Neuronal stem cell (in vitro differentiated cells): ENCODE data around the gene STEAP2.

Experiments used
- DNase-seq: peaks from one replicate; pipeline ENCODE4 v3.0.0-alpha.2; 2013; ENCODE audit warnings: low spot score
- H2AFZ ChIP-seq: one replicate; pipeline ENCODE4 v1.6.1; 2013; ENCODE audit warnings: mild to moderate bottlenecking, low read length, inconsistent platforms
- H2AK5ac ChIP-seq: 2 replicates; pipeline ENCODE4 v1.6.1; 2013; ENCODE audit warnings: low read depth, mild to moderate bottlenecking, inconsistent platforms, low read length, moderate library complexity, mixed read lengths
- H2BK120ac ChIP-seq: 2 replicates; pipeline ENCODE4 v1.6.1; 2013; ENCODE audit warnings: low read depth, mild to moderate bottlenecking, inconsistent platforms, low read length, moderate library complexity, mixed read lengths
- H2BK12ac ChIP-seq: one replicate; pipeline ENCODE4 v1.6.1; 2013; ENCODE audit warnings: low read length, inconsistent platforms
- H2BK15ac ChIP-seq: 2 replicates; pipeline ENCODE4 v1.6.1; 2013; ENCODE audit warnings: mild to moderate bottlenecking, low read length, inconsistent platforms, mixed read lengths
- H2BK5ac ChIP-seq: one replicate; pipeline ENCODE4 v1.6.1; 2013; ENCODE audit warnings: inconsistent platforms, mild to moderate bottlenecking, low read length, moderate library complexity
- H3K14ac ChIP-seq: one replicate; pipeline ENCODE4 v1.6.1; 2013; ENCODE audit warnings: low read length, inconsistent platforms
- H3K18ac ChIP-seq: 2 replicates; pipeline ENCODE4 v1.6.1; 2013; ENCODE audit warnings: low read length, inconsistent platforms
- H3K23ac ChIP-seq: 2 replicates; pipeline ENCODE4 v1.6.1; 2013; ENCODE audit warnings: low read depth, mild to moderate bottlenecking, mixed read lengths, low read length, inconsistent platforms; ENCODE audit not compliant: poor library complexity
- H3K27ac ChIP-seq: replicated peaks from 3 replicates; pipeline ENCODE4 v1.5.1; 2013; ENCODE audit warnings: low read length, inconsistent platforms
- H3K27me3 ChIP-seq, 3 experiments: 2 replicates each; pipeline ENCODE4 v1.6.1; 2013; ENCODE audit warnings: low read length in 3 of 3, mild to moderate bottlenecking in 2 of 3, inconsistent platforms in 1 of 3, low read depth in 1 of 3, mixed read lengths in 1 of 3, moderate library complexity in 1 of 3; ENCODE audit not compliant: control insufficient read depth in 3 of 3, insufficient read depth in 3 of 3
- H3K36me3 ChIP-seq, 2 donors: replicated peaks in 1 of 2; 2 replicates each; pipeline ENCODE4 v1.6.1; 2013; ENCODE audit warnings: low read length in 2 of 2; ENCODE audit not compliant: control insufficient read depth in 2 of 2, insufficient read depth in 2 of 2
- H3K4ac ChIP-seq: 2 replicates; pipeline ENCODE4 v1.6.1; 2013; ENCODE audit warnings: inconsistent platforms, mild to moderate bottlenecking, low read length, moderate library complexity
- H3K4me1 ChIP-seq, 2 donors: 1 replicate in 1 of 2; 2 replicates in 1 of 2; pipeline ENCODE4 v1.6.1; 2013; ENCODE audit warnings: low read length in 2 of 2, low read depth in 1 of 2; ENCODE audit not compliant: control insufficient read depth in 2 of 2, insufficient read depth in 1 of 2
- H3K4me2 ChIP-seq: one replicate; pipeline ENCODE4 v1.6.1; 2013; ENCODE audit warnings: mild to moderate bottlenecking, low read length, inconsistent platforms; ENCODE audit not compliant: insufficient read depth, poor library complexity, severe bottlenecking
- H3K4me3 ChIP-seq, 2 donors: 2 replicates each; pipeline ENCODE4 v1.5.1; 2013; ENCODE audit warnings: low read length in 2 of 2, mild to moderate bottlenecking in 2 of 2, inconsistent platforms in 1 of 2, moderate library complexity in 1 of 2
- H3K79me1 ChIP-seq: one replicate; pipeline ENCODE4 v1.6.1; 2013; ENCODE audit warnings: low read depth, mild to moderate bottlenecking, inconsistent platforms, low read length, moderate library complexity
- H3K9ac ChIP-seq: one replicate; pipeline ENCODE4 v1.6.1; 2013; ENCODE audit warnings: mild to moderate bottlenecking, low read depth, low read length, inconsistent platforms; ENCODE audit not compliant: poor library complexity
- H3K9me3 ChIP-seq, 2 donors: replicated peaks in 1 of 2; 2 replicates each; pipeline versions ENCODE3 to v1.6.1; 2013; ENCODE audit warnings: low read length in 2 of 2, mild to moderate bottlenecking in 2 of 2, inconsistent platforms in 1 of 2, low read depth in 1 of 2, mixed read lengths in 1 of 2, moderate library complexity in 1 of 2; ENCODE audit not compliant: control insufficient read depth in 2 of 2, insufficient read depth in 1 of 2
- H4K8ac ChIP-seq: one replicate; pipeline ENCODE4 v1.6.1; 2013; ENCODE audit warnings: low read depth, mild to moderate bottlenecking, inconsistent platforms, low read length, moderate library complexity
- H4K91ac ChIP-seq: one replicate; pipeline ENCODE4 v1.6.1; 2013; ENCODE audit warnings: low read length, low read depth, mild to moderate bottlenecking, inconsistent platforms; ENCODE audit not compliant: poor library complexity
- WGBS, 2 donors: extraction: QIAGEN DNeasy Blood & Tissue Kit; methylation state at CpG; one replicate each; pipeline ENCODE4 v1.1.7; 2013; ENCODE audit warnings: missing lambda C conversion rate in 2 of 2, mixed read lengths in 1 of 2; ENCODE audit not compliant: insufficient read length in 2 of 2, insufficient replicate concordance in 1 of 2; ENCODE audit errors: extremely low coverage in 2 of 2; 5-methylcytosine and 5-hydroxymethylcytosine counted together

The STEAP2 gene

GRCh38 chr7:90270431-90271178 is 59.1 kb downstream of the STEAP2 start:
- no peak for DNase-seq
- no peaks in the 10 kb centered on the region for H3K79me1 ChIP-seq
- no peaks in the 10 kb centered on the region for H3K4me1 ChIP-seq
- no peak overlapping the region for H3K4ac ChIP-seq
- H2BK120ac ChIP-seq = no peak overlapping the region
- no peak overlapping the region for H3K9ac ChIP-seq
- no peak overlapping the region for H2BK12ac ChIP-seq
- H3K9me3 ChIP-seq = no peaks in the 10 kb centered on the region
- no peak overlapping the region for H2AFZ ChIP-seq
- H4K8ac ChIP-seq = no peak overlapping the region
- no peak overlapping the region for H2BK15ac ChIP-seq
- H3K14ac ChIP-seq = no peak overlapping the region
- H3K36me3 ChIP-seq = no peaks in the 10 kb centered on the region
- H4K91ac ChIP-seq = no peak overlapping the region
- H3K4me2 ChIP-seq = no peak overlapping the region
- no peak overlapping the region for H2BK5ac ChIP-seq
- no peak overlapping the region for H2AK5ac ChIP-seq
- H3K18ac ChIP-seq = no peak overlapping the region
- no peak overlapping the region for H3K4me3 ChIP-seq
- no CpG with 5 or more reads among the region's 2 CpGs for WGBS, 2 donors
- H3K23ac ChIP-seq = no peak overlapping the region
- no peaks in the 10 kb centered on the region for H3K27me3 ChIP-seq
- H3K27ac ChIP-seq = no peak overlapping the region

GRCh38 chr7:90271753-90272152 is 60.2 kb downstream of the STEAP2 start:
- H3K9ac ChIP-seq = no peak overlapping the region
- no peak overlapping the region for H3K4me3 ChIP-seq
- no peak overlapping the region for H4K91ac ChIP-seq
- no peak overlapping the region for H3K27ac ChIP-seq
- WGBS, 2 donors = no CpG with 5 or more reads among the region's 2 CpGs
- H3K4me2 ChIP-seq = no peak overlapping the region
- no peak overlapping the region for H3K23ac ChIP-seq
- no peaks in the 10 kb centered on the region for H3K4me1 ChIP-seq
- no peak overlapping the region for H2AFZ ChIP-seq
- no peak overlapping the region for H2BK5ac ChIP-seq
- no peaks in the 10 kb centered on the region for H3K36me3 ChIP-seq
- no peak overlapping the region for H2BK120ac ChIP-seq
- H2BK15ac ChIP-seq = no peak overlapping the region
- no peak overlapping the region for H3K4ac ChIP-seq
- H3K79me1 ChIP-seq = no peaks in the 10 kb centered on the region
- no peaks in the 10 kb centered on the region for H3K9me3 ChIP-seq
- no peak overlapping the region for H3K14ac ChIP-seq
- no peak overlapping the region for H2AK5ac ChIP-seq
- no peaks in the 10 kb centered on the region for H3K27me3 ChIP-seq
- no peak overlapping the region for H2BK12ac ChIP-seq
- H4K8ac ChIP-seq = no peak overlapping the region
- DNase-seq = no peak
- H3K18ac ChIP-seq = no peak overlapping the region

GRCh38 chr7:90272242-90272641 is 60.7 kb downstream of the STEAP2 start:
- Histone ChIP-seq H2AFZ (no peak overlapping the region), H2AK5ac (no peak overlapping the region), H2BK12ac (no peak overlapping the region), H3K9ac (no peak overlapping the region), H2BK5ac (no peak overlapping the region), H3K27ac (no peak overlapping the region), H3K18ac (no peak overlapping the region), H3K4me2 (no peak overlapping the region), H3K36me3 (no peaks in the 10 kb centered on the region), H4K8ac (no peak overlapping the region), H4K91ac (no peak overlapping the region), H2BK120ac (no peak overlapping the region), H3K4me3 (no peak overlapping the region), H3K4ac (no peak overlapping the region), H3K79me1 (no peaks in the 10 kb centered on the region), H2BK15ac (no peak overlapping the region), H3K14ac (no peak overlapping the region), H3K27me3 (no peaks in the 10 kb centered on the region), H3K9me3 (no peaks in the 10 kb centered on the region), H3K23ac (no peak overlapping the region), H3K4me1 (no peaks in the 10 kb centered on the region)
- no peak for DNase-seq
- WGBS, 2 donors = no CpG with 5 or more reads among the region's 2 CpGs

- H3K14ac ChIP-seq = no peak overlapping the region
- H2BK5ac ChIP-seq = no peak overlapping the region
- H3K18ac ChIP-seq = no peak overlapping the region
- H2BK12ac ChIP-seq = no peak overlapping the region
- no peak overlapping the region for H3K23ac ChIP-seq
- no peak overlapping the region for H3K4me2 ChIP-seq
- H4K91ac ChIP-seq = no peak overlapping the region
- no peak overlapping the region for H4K8ac ChIP-seq
- no peaks in the 10 kb centered on the region for H3K4me1 ChIP-seq
- no peaks in the 10 kb centered on the region for H3K36me3 ChIP-seq
- H3K4me3 ChIP-seq = no peak overlapping the region
- H2BK15ac ChIP-seq = no peak overlapping the region
- DNase-seq = no peak
- H3K79me1 ChIP-seq = no peaks in the 10 kb centered on the region
- H3K9me3 ChIP-seq = no peaks in the 10 kb centered on the region
- no peak overlapping the region for H3K9ac ChIP-seq
- H2AFZ ChIP-seq = no peak overlapping the region
- H3K4ac ChIP-seq = no peak overlapping the region
- no peak overlapping the region for H3K27ac ChIP-seq
- H2AK5ac ChIP-seq = no peak overlapping the region
- H3K27me3 ChIP-seq = no peaks in the 10 kb centered on the region
- no peak overlapping the region for H2BK120ac ChIP-seq
These were observed 62.6 kb downstream of the STEAP2 start for GRCh38 chr7:90274161-90274560.
